Measurements from ENCODE around the gene DOCK11. TPM values are rescaled to one million over a fixed set of nuclear protein-coding genes. Genes with fewer than 3 reads are reported as not detected.

The DOCK11 gene
- total and polyA plus RNA-seq, 10 of the 15 experiments (the other 5 are each of a cell fraction or from before 2014, with no cell fraction given) = 16.3 to 30.7 (median 19.8) TPM

GRCh38 chrX:118513120-118513898 is 17.7 kb downstream of the DOCK11 start:
- Histone ChIP-seq H3K27ac (ENCODE audit: control insufficient read depth, insufficient read depth) (no peak overlapping the region), H3K27me3 (replicated peaks in 1 of 2; ENCODE audit: control insufficient read depth in 2 of 2, insufficient read depth in 2 of 2, low read length in 1 of 2) (no peaks in the 10 kb centered on the region), H3K9ac (ENCODE audit: control insufficient read depth, insufficient read depth, low read length) (no peak overlapping the region), H3K9me3 (replicated peaks; ENCODE audit: control insufficient read depth, insufficient read depth, low read length) (no peaks in the 10 kb centered on the region; the same call in 2 of the 3 replicates), H2AFZ (ENCODE audit: control insufficient read depth, low read depth, low read length) (no peak overlapping the region), H3K36me3 (ENCODE audit: control insufficient read depth in 2 of 2, insufficient read depth in 2 of 2, low read length in 1 of 2) (no peaks in the 10 kb centered on the region), H4K20me1 (ENCODE audit: control insufficient read depth, insufficient read depth) (no peaks in the 10 kb centered on the region), H3K4me2 (ENCODE audit: control insufficient read depth, insufficient read depth) (no peak overlapping the region), H3K4me1 (ENCODE audit: control insufficient read depth, insufficient read depth, low read length) (no peaks in the 10 kb centered on the region), H3K79me2 (ENCODE audit: control insufficient read depth, insufficient read depth, low read length) (no peaks in the 10 kb centered on the region), H3K4me3 (no peak overlapping the region)
- ATAC-seq (no peak), FAIRE-seq (no peak), DNase-seq (ENCODE audit: low read depth, low spot score) (no peak)
- ChIA-PET POLR2A (no interaction called here), SMC1A (ENCODE audit: uncharacterized antibody, unreplicated experiment) (interaction anchor here (0.6 to 1.8 kb wide), 3 partner anchors 7 to 103 kb away, joined by 3 read pairs; no protein-coding TSS in a partner anchor), RAD21 (ENCODE audit: unreplicated experiment) (no interaction called here), CTCF (interaction anchor here (0.8 kb wide), 1 partner anchor 54 kb away, joined by 3 read pairs; no protein-coding TSS in a partner anchor)
- TF ChIP-seq NBN (IDR thresholded peaks at IDR 0.05) = no peak
- TF ChIP-seq SPI1 (IDR thresholded peaks at IDR 0.05; ENCODE audit: borderline replicate concordance, insufficient read depth, low read depth, low read length) = no peak
- TF ChIP-seq, protein P1, sequence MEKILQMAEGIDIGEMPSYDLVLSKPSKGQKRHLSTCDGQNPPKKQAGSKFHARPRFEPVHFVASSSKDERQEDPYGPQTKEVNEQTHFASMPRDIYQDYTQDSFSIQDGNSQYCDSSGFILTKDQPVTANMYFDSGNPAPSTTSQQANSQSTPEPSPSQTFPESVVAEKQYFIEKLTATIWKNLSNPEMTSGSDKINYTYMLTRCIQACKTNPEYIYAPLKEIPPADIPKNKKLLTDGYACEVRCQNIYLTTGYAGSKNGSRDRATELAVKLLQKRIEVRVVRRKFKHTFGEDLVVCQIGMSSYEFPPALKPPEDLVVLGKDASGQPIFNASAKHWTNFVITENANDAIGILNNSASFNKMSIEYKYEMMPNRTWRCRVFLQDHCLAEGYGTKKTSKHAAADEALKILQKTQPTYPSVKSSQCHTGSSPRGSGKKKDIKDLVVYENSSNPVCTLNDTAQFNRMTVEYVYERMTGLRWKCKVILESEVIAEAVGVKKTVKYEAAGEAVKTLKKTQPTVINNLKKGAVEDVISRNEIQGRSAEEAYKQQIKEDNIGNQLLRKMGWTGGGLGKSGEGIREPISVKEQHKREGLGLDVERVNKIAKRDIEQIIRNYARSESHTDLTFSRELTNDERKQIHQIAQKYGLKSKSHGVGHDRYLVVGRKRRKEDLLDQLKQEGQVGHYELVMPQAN (conservative IDR thresholded peaks at IDR 0.05) = no peak
- no peak for TF ChIP-seq KLF5 (IDR thresholded peaks at IDR 0.05; ENCODE audit: partially characterized antibody)
- TF ChIP-seq, protein P2, sequence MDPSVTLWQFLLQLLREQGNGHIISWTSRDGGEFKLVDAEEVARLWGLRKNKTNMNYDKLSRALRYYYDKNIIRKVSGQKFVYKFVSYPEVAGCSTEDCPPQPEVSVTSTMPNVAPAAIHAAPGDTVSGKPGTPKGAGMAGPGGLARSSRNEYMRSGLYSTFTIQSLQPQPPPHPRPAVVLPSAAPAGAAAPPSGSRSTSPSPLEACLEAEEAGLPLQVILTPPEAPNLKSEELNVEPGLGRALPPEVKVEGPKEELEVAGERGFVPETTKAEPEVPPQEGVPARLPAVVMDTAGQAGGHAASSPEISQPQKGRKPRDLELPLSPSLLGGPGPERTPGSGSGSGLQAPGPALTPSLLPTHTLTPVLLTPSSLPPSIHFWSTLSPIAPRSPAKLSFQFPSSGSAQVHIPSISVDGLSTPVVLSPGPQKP (IDR thresholded peaks at IDR 0.05; ENCODE audit: low read depth, low read length) = no peak
- TF ChIP-seq, protein P3, sequence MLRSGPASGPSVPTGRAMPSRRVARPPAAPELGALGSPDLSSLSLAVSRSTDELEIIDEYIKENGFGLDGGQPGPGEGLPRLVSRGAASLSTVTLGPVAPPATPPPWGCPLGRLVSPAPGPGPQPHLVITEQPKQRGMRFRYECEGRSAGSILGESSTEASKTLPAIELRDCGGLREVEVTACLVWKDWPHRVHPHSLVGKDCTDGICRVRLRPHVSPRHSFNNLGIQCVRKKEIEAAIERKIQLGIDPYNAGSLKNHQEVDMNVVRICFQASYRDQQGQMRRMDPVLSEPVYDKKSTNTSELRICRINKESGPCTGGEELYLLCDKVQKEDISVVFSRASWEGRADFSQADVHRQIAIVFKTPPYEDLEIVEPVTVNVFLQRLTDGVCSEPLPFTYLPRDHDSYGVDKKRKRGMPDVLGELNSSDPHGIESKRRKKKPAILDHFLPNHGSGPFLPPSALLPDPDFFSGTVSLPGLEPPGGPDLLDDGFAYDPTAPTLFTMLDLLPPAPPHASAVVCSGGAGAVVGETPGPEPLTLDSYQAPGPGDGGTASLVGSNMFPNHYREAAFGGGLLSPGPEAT (IDR thresholded peaks at IDR 0.05; ENCODE audit: low read depth) = no peak
- TF ChIP-seq NR2F1 (conservative IDR thresholded peaks at IDR 0.05) = no peak
- WGBS (ENCODE audit: insufficient coverage, insufficient replicate concordance, low lambda C conversion rate, missing lambda C conversion rate) = 68% methylated on average over 6 of the region's 6 CpGs
- no TSS peak for BruUV-seq (replicated peaks)
- intact Hi-C loops (cut with micrococcal nuclease; ENCODE audit: unreplicated experiment) = no loop called here
- in situ Hi-C loops (cut with MboI) = no loop called here
